ENCODE measurements around the gene TSPAN14. TPM values are rescaled to one million over a fixed set of nuclear protein-coding genes. Genes with fewer than 3 reads are reported as not detected.
A peak's percentile ranks its signal among the peaks of the same experiment; 100 is the strongest.

The TSPAN14 gene
- total RNA-seq, 2 donors from 2014 or later, result 121 to 123 TPM

DNA sequence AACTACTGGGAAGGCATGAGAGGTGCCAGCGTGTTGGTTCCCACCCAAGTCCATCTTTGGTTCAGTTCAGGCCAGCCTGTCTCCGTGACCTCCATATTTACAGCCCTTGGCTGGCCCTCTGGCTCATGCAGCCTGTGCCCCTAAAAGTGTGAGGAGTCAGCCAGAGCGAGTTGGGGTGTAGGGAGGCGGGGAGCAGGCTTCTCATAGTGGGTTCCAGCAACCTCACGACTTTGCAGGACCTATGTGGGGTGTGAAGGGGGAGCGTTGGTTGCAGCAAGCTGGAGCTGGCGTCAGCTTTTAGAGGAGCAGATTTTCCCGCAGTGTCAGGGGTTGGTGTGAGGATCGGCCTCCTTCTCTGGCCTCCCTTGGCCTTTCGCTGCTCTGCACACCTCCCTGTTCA lies 9.8 kb downstream of the TSPAN14 start:
- no peaks in the 10 kb centered on the region for H3K9me3 ChIP-seq (ENCODE audit: control insufficient read depth, low read length)
- TF ChIP-seq, protein P1, sequence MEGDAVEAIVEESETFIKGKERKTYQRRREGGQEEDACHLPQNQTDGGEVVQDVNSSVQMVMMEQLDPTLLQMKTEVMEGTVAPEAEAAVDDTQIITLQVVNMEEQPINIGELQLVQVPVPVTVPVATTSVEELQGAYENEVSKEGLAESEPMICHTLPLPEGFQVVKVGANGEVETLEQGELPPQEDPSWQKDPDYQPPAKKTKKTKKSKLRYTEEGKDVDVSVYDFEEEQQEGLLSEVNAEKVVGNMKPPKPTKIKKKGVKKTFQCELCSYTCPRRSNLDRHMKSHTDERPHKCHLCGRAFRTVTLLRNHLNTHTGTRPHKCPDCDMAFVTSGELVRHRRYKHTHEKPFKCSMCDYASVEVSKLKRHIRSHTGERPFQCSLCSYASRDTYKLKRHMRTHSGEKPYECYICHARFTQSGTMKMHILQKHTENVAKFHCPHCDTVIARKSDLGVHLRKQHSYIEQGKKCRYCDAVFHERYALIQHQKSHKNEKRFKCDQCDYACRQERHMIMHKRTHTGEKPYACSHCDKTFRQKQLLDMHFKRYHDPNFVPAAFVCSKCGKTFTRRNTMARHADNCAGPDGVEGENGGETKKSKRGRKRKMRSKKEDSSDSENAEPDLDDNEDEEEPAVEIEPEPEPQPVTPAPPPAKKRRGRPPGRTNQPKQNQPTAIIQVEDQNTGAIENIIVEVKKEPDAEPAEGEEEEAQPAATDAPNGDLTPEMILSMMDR (conservative IDR thresholded peaks at IDR 0.05), result no peak
- peak overlapping the region; percentile 24 for H3K9ac ChIP-seq (ENCODE audit: extremely low read depth, low read length, poor library complexity, severe bottlenecking)
- H3K27me3 ChIP-seq (ENCODE audit: control insufficient read depth, insufficient read depth, low read length, poor library complexity, severe bottlenecking), result no peaks in the 10 kb centered on the region
- peak overlapping the region; percentile 99 for H3K27ac ChIP-seq (ENCODE audit: low read depth, low read length)
- H3K27me3 Mint-ChIP-seq (ENCODE audit: insufficient read depth), result no peaks in the 10 kb centered on the region
- H3K4me3 Mint-ChIP-seq, result peak overlapping the region; percentile 42
- peak overlapping the region; percentile 93 for H3K27ac Mint-ChIP-seq
- peaks cover 10% of the 10 kb centered on the region for H3K36me3 Mint-ChIP-seq (ENCODE audit: low read depth)
- WGBS, 2 experiments (ENCODE audit: insufficient coverage in 1 of 2, insufficient read length in 1 of 2), result 91 to 100% methylated on average over 1 to 10 of the region's 10 CpGs
- no peak overlapping the region for H3K4me3 ChIP-seq (ENCODE audit: low read length)
- H3K4me1 Mint-ChIP-seq, result peaks cover 90% of the 10 kb centered on the region
- H3K4me1 ChIP-seq (ENCODE audit: control insufficient read depth, insufficient read depth, low read length), result peaks cover 31% of the 10 kb centered on the region
- H3K36me3 ChIP-seq (ENCODE audit: control insufficient read depth, insufficient read depth, low read length), result peaks cover 12% of the 10 kb centered on the region
- no peaks in the 10 kb centered on the region for H3K9me3 Mint-ChIP-seq
- DNase-seq, result no peak

DNA sequence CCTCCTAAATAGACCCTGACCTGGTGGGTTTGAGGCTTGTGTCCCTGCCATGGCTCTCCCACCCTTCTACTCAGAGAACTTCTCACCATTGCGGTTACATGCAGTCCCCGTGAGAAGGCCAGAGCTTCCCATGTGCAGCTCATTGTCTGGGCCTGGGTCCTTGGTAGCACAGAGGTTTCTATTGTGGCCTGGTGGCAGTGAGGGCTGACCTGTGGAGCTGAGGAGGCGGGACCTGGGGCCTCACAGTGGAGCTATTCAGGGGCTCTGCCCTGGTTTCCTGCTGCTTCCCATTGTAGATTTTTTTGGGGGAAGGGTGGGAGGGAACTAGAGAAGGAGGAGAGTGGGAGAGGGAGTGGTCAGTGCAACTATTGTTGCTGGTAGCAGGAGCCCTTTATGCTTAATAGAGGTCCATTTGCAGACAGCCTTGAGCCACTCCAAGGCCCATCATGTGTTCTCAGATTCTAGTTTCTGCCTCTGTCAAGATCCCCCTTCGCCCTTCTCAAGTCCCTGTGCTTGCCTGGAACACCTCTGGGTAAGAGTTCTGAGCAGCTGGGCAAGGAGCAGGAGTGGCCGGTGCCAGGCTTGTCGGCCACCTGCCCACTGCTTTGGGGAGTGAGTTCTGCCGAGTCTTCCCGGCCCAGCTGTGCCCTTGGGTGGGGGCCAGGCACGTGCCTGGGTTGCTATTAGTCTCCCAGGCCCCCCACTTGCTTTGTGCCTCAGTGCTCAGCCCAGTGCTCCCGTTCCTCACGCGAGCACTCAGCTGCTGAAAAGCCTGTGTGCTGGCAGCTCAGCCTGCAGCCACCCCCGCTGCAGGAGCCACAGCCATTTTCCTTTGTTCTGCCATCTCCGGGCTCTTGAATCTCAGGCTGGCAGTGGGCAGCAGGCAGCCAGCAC lies 10.7 kb downstream of the TSPAN14 start:
- Histone ChIP-seq H3K27ac (ENCODE audit: low read depth, low read length) (peak overlapping the region; percentile 99), H3K9me3 (ENCODE audit: control insufficient read depth, low read length) (no peaks in the 10 kb centered on the region), H3K36me3 (ENCODE audit: control insufficient read depth, insufficient read depth, low read length) (peaks cover 20% of the 10 kb centered on the region), H3K27me3 (ENCODE audit: control insufficient read depth, insufficient read depth, low read length, poor library complexity, severe bottlenecking) (no peaks in the 10 kb centered on the region), H3K9ac (ENCODE audit: extremely low read depth, low read length, poor library complexity, severe bottlenecking) (peak overlapping the region; percentile 28), H3K4me3 (ENCODE audit: low read length) (peak overlapping the region; percentile 51), H3K4me1 (ENCODE audit: control insufficient read depth, insufficient read depth, low read length) (peaks cover 27% of the 10 kb centered on the region)
- Mint-ChIP-seq H3K36me3 (ENCODE audit: low read depth) (peaks cover 15% of the 10 kb centered on the region), H3K4me1 (peaks cover 87% of the 10 kb centered on the region), H3K4me3 (peak overlapping the region; percentile 42), H3K27me3 (ENCODE audit: insufficient read depth) (no peaks in the 10 kb centered on the region), H3K27ac (peak overlapping the region; percentile 93), H3K9me3 (no peaks in the 10 kb centered on the region)
- DNase-seq, result peak; percentile 94
- WGBS, 2 experiments (ENCODE audit: insufficient coverage in 1 of 2, insufficient read length in 1 of 2), result 12 to 40% methylated on average over 5 to 14 of the region's 14 CpGs
- TF ChIP-seq, protein P1 (conservative IDR thresholded peaks at IDR 0.05), result no peak

DNA sequence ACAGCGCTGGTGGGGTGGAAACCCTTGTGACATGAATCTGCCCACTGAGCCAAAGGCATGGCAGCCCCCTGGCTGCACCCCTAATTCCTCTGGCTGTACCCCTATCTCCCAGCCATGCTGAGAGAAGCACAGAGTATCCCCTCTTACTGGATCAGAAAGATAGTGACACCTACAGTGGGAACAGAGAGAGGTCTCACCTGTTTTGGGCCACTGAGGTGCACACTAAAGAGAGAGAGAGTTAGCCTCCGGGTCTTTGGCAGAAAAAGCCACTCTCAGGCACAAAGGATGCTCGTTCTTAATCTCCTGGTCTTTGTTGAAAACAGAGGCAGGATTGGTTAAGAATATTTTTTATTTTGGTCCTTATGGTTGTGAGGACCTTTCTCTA lies 11.3 kb downstream of the TSPAN14 start:
- TF ChIP-seq, protein P1 (conservative IDR thresholded peaks at IDR 0.05), result no peak

More for the DNA sequence above, 11.3 kb downstream of the TSPAN14 start:
- H3K4me3 ChIP-seq (ENCODE audit: low read length), result peak overlapping the region; percentile 26
- H3K4me3 Mint-ChIP-seq, result peak overlapping the region; percentile 42
- peak overlapping the region; percentile 99 for H3K27ac ChIP-seq (ENCODE audit: low read depth, low read length)
- H3K27me3 ChIP-seq (ENCODE audit: control insufficient read depth, insufficient read depth, low read length, poor library complexity, severe bottlenecking), result no peaks in the 10 kb centered on the region
- H3K4me1 Mint-ChIP-seq, result peaks cover 81% of the 10 kb centered on the region
- peak overlapping the region; percentile 93 for H3K27ac Mint-ChIP-seq
- no peaks in the 10 kb centered on the region for H3K27me3 Mint-ChIP-seq (ENCODE audit: insufficient read depth)
- peaks cover 25% of the 10 kb centered on the region for H3K4me1 ChIP-seq (ENCODE audit: control insufficient read depth, insufficient read depth, low read length)
- no peaks in the 10 kb centered on the region for H3K9me3 Mint-ChIP-seq
- H3K36me3 ChIP-seq (ENCODE audit: control insufficient read depth, insufficient read depth, low read length), result peaks cover 24% of the 10 kb centered on the region
- no peaks in the 10 kb centered on the region for H3K9me3 ChIP-seq (ENCODE audit: control insufficient read depth, low read length)
- H3K36me3 Mint-ChIP-seq (ENCODE audit: low read depth), result peaks cover 19% of the 10 kb centered on the region
- WGBS, 2 experiments (ENCODE audit: insufficient coverage in 1 of 2, insufficient read length in 1 of 2), result 65 to 86% methylated on average over 1 to 3 of the region's 3 CpGs
- DNase-seq, result no peak
- H3K9ac ChIP-seq (ENCODE audit: extremely low read depth, low read length, poor library complexity, severe bottlenecking), result peak overlapping the region; percentile 28
